Neutrophil (primary cell): Measurements from ENCODE around the gene RALGAPA2.

Experiments used
- H3K27ac ChIP-seq: fragments of 200-600 bp; sonication (generic); 2 replicates; pipeline ENCODE4 v1.5.1; 2016; ENCODE audit warnings: mild to moderate bottlenecking, moderate library complexity
- H3K27me3 ChIP-seq: fragments of 200-600 bp; sonication (generic); 2 replicates; pipeline ENCODE4 v1.6.0; 2016; ENCODE audit warnings: mild to moderate bottlenecking
- H3K36me3 ChIP-seq: fragments of 200-600 bp; sonication (generic); 2 replicates; pipeline ENCODE4 v1.5.1; 2017
- H3K4me1 ChIP-seq, 2 experiments: fragments of 200-600 bp in 1 of 2; sonication (generic) in 1 of 2; 1 replicate in 1 of 2; 2 replicates in 1 of 2; pipeline versions ENCODE4 v1.5.1 to v1.6.1; 2013 to 2016; ENCODE audit warnings: low read depth in 1 of 2, low read length in 1 of 2, mild to moderate bottlenecking in 1 of 2, moderate library complexity in 1 of 2; ENCODE audit not compliant: control insufficient read depth in 1 of 2, insufficient read depth in 1 of 2
- H3K4me3 ChIP-seq, 2 experiments: fragments of 200-600 bp in 1 of 2; sonication (generic) in 1 of 2; 1 replicate in 1 of 2; 2 replicates in 1 of 2; pipeline ENCODE4 v1.5.1; 2013 to 2016; ENCODE audit warnings: low read depth in 1 of 2, low read length in 1 of 2, mild to moderate bottlenecking in 1 of 2, moderate library complexity in 1 of 2
- H3K9me3 ChIP-seq: fragments of 200-600 bp; sonication (generic); 2 replicates; pipeline ENCODE4 v1.5.1; 2016
- TF ChIP-seq, protein P1 (sequence below): fragments of 200-600 bp; sonication (generic); IDR thresholded peaks from 2 replicates; pipeline ENCODE4 v1.5.1; 2016; ENCODE audit warnings: antibody characterized with exemption

RALGAPA2 gene

DNA sequence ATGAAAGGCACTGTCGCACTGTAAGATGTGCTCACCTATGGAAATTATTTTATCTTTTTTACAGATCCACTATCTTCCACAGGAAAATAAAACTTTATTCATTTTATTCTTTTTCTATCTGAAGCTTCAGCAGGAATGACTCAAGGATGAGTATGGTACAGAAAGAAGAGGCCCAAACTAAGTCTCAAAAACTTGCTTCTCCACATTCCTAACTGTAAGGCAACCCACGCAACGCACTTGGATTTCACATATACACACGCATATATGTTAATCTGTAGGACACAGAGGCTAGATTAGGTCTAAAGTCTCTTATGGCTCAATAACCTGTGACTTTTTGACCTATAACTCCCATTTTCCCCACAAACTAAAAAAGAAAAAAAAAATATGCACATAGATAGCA, 81.9 kb downstream of the RALGAPA2 start:
- Histone ChIP-seq H3K4me3 (no peak overlapping the region), H3K27ac (no peak overlapping the region), H3K9me3 (no peaks in the 10 kb centered on the region), H3K4me1 (no peaks in the 10 kb centered on the region), H3K36me3 (peaks cover 96% of the 10 kb centered on the region), H3K27me3 (no peaks in the 10 kb centered on the region)
- TF ChIP-seq, protein P1, sequence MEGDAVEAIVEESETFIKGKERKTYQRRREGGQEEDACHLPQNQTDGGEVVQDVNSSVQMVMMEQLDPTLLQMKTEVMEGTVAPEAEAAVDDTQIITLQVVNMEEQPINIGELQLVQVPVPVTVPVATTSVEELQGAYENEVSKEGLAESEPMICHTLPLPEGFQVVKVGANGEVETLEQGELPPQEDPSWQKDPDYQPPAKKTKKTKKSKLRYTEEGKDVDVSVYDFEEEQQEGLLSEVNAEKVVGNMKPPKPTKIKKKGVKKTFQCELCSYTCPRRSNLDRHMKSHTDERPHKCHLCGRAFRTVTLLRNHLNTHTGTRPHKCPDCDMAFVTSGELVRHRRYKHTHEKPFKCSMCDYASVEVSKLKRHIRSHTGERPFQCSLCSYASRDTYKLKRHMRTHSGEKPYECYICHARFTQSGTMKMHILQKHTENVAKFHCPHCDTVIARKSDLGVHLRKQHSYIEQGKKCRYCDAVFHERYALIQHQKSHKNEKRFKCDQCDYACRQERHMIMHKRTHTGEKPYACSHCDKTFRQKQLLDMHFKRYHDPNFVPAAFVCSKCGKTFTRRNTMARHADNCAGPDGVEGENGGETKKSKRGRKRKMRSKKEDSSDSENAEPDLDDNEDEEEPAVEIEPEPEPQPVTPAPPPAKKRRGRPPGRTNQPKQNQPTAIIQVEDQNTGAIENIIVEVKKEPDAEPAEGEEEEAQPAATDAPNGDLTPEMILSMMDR: no peak

DNA sequence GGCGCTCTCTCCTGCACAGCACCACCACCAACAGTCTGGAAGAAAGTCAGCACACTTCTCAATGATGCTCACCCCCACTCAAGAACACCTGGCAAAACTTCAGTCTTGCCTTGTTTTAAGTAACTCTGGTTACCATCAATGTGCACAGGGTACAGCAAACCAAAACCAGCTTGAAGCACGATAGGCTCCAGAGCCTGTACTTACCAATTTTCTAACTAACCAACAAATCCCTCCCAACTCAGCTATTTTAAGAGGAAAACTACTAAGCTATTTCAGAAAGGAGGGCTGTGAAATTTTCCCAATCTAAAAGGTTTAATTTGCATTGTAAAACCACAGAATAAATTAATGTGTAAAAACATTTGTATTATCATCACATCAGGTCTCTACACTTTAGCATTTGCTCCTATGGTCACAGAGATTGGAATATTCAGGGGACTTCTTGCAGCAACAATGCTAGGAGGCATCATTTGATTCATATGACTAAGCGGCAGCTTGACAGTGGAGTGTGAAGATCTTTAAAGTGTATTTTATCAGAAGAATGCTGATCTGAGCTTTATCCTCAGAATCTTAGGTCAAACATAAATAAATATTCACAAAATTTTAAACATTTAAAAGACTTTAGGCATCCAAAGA, 82.8 kb downstream of the RALGAPA2 start:
- Histone ChIP-seq H3K27ac (no peak overlapping the region), H3K36me3 (peaks cover 89% of the 10 kb centered on the region), H3K4me3 (no peak overlapping the region), H3K9me3 (no peaks in the 10 kb centered on the region), H3K27me3 (no peaks in the 10 kb centered on the region), H3K4me1 (no peaks in the 10 kb centered on the region)
- TF ChIP-seq, protein P1: no peak

DNA sequence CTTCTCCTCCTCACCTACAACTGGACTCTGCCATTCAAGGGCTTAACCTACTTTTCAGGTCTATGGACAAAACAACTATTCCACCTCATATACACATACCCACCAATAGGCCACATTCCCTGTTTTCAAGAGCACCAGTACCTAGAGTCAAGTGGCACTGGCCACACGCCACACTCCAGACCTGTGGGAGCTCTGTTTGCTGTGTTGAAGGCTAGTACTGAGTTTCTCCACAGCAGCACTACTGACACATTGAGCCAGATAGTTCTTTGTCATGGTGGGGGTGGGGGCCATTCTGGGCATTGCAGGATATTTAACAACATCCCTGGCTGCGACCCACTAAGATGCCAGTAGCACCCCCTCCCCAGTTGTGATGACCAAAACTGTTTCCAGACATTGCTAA, 84.1 kb downstream of the RALGAPA2 start:
- no peaks in the 10 kb centered on the region for H3K4me1 ChIP-seq
- H3K4me3 ChIP-seq: no peak overlapping the region
- peaks cover 75% of the 10 kb centered on the region for H3K36me3 ChIP-seq
- H3K27me3 ChIP-seq: no peaks in the 10 kb centered on the region
- no peaks in the 10 kb centered on the region for H3K9me3 ChIP-seq
- TF ChIP-seq, protein P1: no peak
- no peak overlapping the region for H3K27ac ChIP-seq

DNA sequence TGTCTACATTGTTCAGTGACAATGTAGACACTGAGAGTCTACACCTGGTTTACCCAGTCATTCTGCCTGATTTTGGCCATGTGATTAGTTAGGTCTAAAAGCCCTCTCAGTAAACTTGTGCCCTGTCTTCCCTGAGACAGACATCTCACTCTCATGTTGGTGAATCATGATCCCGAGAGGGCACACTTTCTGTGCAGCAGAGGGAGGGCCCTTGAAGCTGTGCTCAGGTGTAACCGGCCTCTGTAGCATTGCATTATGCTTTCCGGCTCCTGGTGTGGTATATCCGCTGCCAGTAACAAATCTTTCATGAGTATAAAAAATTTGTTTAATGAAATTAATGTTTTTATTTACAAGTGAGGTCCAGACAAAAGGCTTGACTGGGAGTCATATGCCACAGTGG, 85.0 kb downstream of the RALGAPA2 start:
- H3K36me3 ChIP-seq: peaks cover 69% of the 10 kb centered on the region
- no peaks in the 10 kb centered on the region for H3K27me3 ChIP-seq
- no peak overlapping the region for H3K27ac ChIP-seq
- no peaks in the 10 kb centered on the region for H3K9me3 ChIP-seq
- TF ChIP-seq, protein P1: no peak
- no peak overlapping the region for H3K4me3 ChIP-seq
- H3K4me1 ChIP-seq: no peaks in the 10 kb centered on the region

DNA sequence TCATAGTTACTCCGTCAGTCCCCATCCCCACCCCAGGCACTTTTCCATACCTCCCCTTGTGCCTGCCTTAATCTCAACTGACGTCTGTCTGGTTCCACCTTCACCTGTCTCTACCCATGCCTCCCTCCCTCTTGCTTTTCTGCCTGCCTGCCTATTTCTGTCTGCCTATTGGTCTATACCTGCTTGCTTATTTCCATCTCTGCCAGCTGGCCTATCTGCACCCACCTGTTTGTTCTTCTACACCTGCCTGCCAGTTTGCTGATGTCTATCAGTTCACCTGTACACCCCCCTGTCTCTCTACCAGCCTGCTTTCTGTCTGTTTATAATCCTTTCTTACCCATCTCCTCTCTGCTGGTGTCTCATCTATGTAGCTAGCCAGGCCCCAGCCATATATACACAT, 87.5 kb downstream of the RALGAPA2 start:
- H3K4me3 ChIP-seq: no peak overlapping the region
- no peaks in the 10 kb centered on the region for H3K9me3 ChIP-seq
- H3K27me3 ChIP-seq: no peaks in the 10 kb centered on the region
- TF ChIP-seq, protein P1: no peak
- peaks cover 60% of the 10 kb centered on the region for H3K36me3 ChIP-seq
- H3K4me1 ChIP-seq: no peaks in the 10 kb centered on the region
- no peak overlapping the region for H3K27ac ChIP-seq

DNA sequence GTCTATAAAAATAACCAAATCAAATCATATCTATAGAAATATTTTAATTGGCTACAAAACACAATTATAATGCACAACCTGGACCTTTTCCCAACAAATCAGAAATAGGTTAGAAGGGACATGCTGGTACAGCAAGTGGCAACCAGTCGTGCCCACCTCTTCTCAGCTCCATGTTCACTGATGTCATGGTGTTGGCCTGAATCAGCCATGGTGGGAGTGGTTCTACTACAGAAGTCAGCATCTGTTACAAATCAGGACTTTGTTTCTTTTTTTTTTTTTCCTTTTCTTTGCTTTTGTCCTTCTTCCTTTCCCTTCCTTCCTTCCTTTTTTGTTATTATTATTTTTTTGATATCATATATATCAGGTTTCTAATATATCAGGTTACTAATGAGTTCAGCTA, 91.2 kb downstream of the RALGAPA2 start:
- H3K9me3 ChIP-seq: no peaks in the 10 kb centered on the region
- H3K4me3 ChIP-seq: no peak overlapping the region
- H3K4me1 ChIP-seq: no peaks in the 10 kb centered on the region
- H3K27ac ChIP-seq: no peak overlapping the region
- TF ChIP-seq, protein P1: no peak
- no peaks in the 10 kb centered on the region for H3K27me3 ChIP-seq
- H3K36me3 ChIP-seq: peaks cover 59% of the 10 kb centered on the region
